Gastrocnemius medialis (tissue), 4 donors: ENCODE measurements around the gene MDM1.

Experiments
- CTCF ChIP-seq, 5 experiments: fragments of 450-650 bp in 3 of 5; fragments of 200-600 bp in 2 of 5; sonication (generic) in 2 of 5; IDR thresholded peaks in 4 of 5; conservative IDR thresholded peaks in 1 of 5; 1 replicate in 4 of 5; 2 replicates in 1 of 5; pipeline ENCODE4 v1.5.1; 2016 to 2019; ENCODE audit warnings: antibody characterized with exemption in 5 of 5, mild to moderate bottlenecking in 3 of 5, moderate library complexity in 3 of 5
- POLR2A ChIP-seq, 2 donors: fragments of 450-650 bp; IDR thresholded peaks; one replicate each; pipeline ENCODE4 v1.6.1; 2017; ENCODE audit warnings: antibody characterized with exemption in 2 of 2, mild to moderate bottlenecking in 2 of 2, moderate library complexity in 2 of 2

DNA sequence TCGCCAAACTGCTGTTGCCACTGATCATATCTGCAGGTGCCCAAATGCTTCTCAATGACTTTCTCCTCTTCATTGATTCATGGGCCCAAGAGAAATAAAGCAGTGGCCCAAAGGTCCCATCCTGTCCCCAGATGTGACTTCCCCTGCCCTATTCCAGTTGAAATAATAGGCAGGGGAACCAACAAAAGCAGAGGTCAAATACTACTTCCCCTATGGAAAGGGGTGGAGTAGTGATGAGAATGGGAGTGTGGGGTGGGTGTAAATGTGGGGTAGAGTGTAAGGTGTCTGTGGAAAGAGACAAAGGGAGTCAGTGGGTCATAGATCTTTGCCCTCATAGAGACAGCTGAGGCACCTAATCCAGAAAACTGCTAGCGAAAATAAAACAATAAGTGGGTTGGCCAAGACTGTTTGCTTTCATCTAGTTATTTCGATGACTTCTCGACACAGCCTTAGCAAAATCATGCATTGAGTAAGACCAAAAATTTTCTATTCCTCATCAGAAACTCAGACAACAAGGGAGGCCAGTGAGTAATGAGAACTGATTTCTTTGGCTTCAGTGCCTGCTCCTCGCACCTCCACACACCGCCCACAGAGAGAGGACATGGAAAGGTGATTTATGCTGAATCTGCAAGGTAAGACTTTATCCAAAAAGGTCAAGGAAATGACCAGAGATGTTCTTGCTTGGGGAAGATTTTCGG, 67.9 kb downstream of the MDM1 start:
- no peak for TF ChIP-seq CTCF (IDR thresholded peaks at IDR 0.05 in 4 of 5, conservative IDR thresholded peaks at IDR 0.05 in 1 of 5)
- no peak for TF ChIP-seq POLR2A (IDR thresholded peaks at IDR 0.05)
